Amygdala (tissue), 56 donors: Measurements from ENCODE around the gene PCDHGA5.
"Not testable (repeated sequence)": the region's sequence is repeated elsewhere in the genome, so short reads cannot be mapped to it uniquely, and the experiment has no call there.

Source experiments
- DNase-seq, 56 donors: peaks; one replicate each; lab custom pipeline; 2025; lab: John Stamatoyannopoulos, UW

PCDHGA5 gene

GRCh38 chr5:141363952-141364660, at the start of gene PCDHGA5:
Gene PCDHGA5, plus strand, starts transcription at chr5:141364162. Its CDS starts 169 bp downstream, at chr5:141364331.
- no peak for DNase-seq

- not testable (repeated sequence) for DNase-seq
These were observed 47.0 kb upstream of the PCDHGA5 start for GRCh38 chr5:141316963-141317362.

- DNase-seq: no peak
These were observed 44.8 kb upstream of the PCDHGA5 start for GRCh38 chr5:141319202-141319601.

- DNase-seq: no peak
These were observed 44.3 kb upstream of the PCDHGA5 start for GRCh38 chr5:141319699-141320098.

GRCh38 chr5:141320225-141321169, 43.5 kb upstream of the PCDHGA5 start, which contains the start of gene TAF7:
Gene TAF7, minus strand, starts transcription at chr5:141320784. Its CDS starts 740 bp downstream, at chr5:141320044.
- DNase-seq: peak in 54 of 56 donors; percentile 48 to 92 (median 80)

- no peak for DNase-seq
These were observed 41.7 kb upstream of the PCDHGA5 start for GRCh38 chr5:141322261-141322660.

GRCh38 chr5:141326088-141326854, 37.7 kb upstream of the PCDHGA5 start:
- peak in 49 of 56 donors; percentile 4 to 78 (median 37) for DNase-seq

GRCh38 chr5:141328231-141328630, 35.7 kb upstream of the PCDHGA5 start:
- DNase-seq: no peak

- DNase-seq: no peak
These were observed 33.5 kb upstream of the PCDHGA5 start, which contains the start of gene PCDHGA1 for GRCh38 chr5:141330299-141331080. Gene PCDHGA1, plus strand, starts transcription at chr5:141330514.

GRCh38 chr5:141332571-141332970, 31.4 kb upstream of the PCDHGA5 start:
- DNase-seq: not testable (repeated sequence)

- DNase-seq: no peak
These were observed 25.2 kb upstream of the PCDHGA5 start, which contains the start of gene PCDHGA2 for GRCh38 chr5:141338538-141339306. Gene PCDHGA2, plus strand, starts transcription at chr5:141338760.

- DNase-seq: not testable (repeated sequence)
These were observed 23.1 kb upstream of the PCDHGA5 start for GRCh38 chr5:141340781-141341354.

- DNase-seq: no peak
These were observed 21.2 kb upstream of the PCDHGA5 start for GRCh38 chr5:141342773-141343172.

- no peak for DNase-seq
These were observed 20.6 kb upstream of the PCDHGA5 start, which contains the start of gene PCDHGA3 for GRCh38 chr5:141343242-141343952. Gene PCDHGA3, plus strand, starts transcription at chr5:141343829. Its CDS starts 205 bp downstream, at chr5:141344034.

- no peak for DNase-seq
These were observed 20.0 kb upstream of the PCDHGA5 start for GRCh38 chr5:141343953-141344463.

- DNase-seq: no peak
These were observed 18.6 kb upstream of the PCDHGA5 start for GRCh38 chr5:141345327-141345726.

- DNase-seq: not testable (repeated sequence)
These were observed 17.9 kb upstream of the PCDHGA5 start for GRCh38 chr5:141346017-141346416.
